K562 (cell line): ENCODE results near the gene FOXN3. TPM values are rescaled to one million over a fixed set of nuclear protein-coding genes. Genes with fewer than 3 reads are reported as not detected.

Source experiments
- ATAC-seq: fragments of 200-7000 bp; cut with Tn5 transposase; 3 replicates; pipeline ENCODE4 v1.9.1; 2020; ENCODE audit warnings: moderate library complexity
- BruUV-seq: library from RNA; stranded (reverse); fragments of 400-500 nt; replicated peaks from 2 replicates; lab custom pipeline; 2021; lab: Mats Ljungman, UMichigan
- CTCF ChIA-PET: fragments of 300-600 bp; formaldehyde crosslinking; extraction: SDS; loops from one replicate; lab custom pipeline; 2021; ENCODE audit warnings: low intra/inter-chr PET ratio; lab: Yijun Ruan, JAX
- POLR2A ChIA-PET: fragments of 300-600, 350-650 bp; sonication (Branson Sonifier 250); formaldehyde crosslinking; extraction: SDS; loops from one replicate; lab custom pipeline; 2021; ENCODE audit warnings: antibody characterized with exemption, inconsistent platforms; lab: Yijun Ruan, JAX
- DNase-seq, 4 experiments: peaks; one replicate each; pipeline versions ENCODE4 v3.0.0 to v3.0.0-alpha.2; 2011 to 2018; ENCODE audit warnings: low spot score in 3 of 4, mixed read lengths in 3 of 4; ENCODE audit errors: extremely low read depth in 1 of 4
- FAIRE-seq: peaks from 2 replicates; lab custom pipeline; 2011; peaks lifted over from hg19 to GRCh38; lab: Jason Lieb, UNC
- H2AFZ ChIP-seq: 2 replicates; pipeline ENCODE4 v1.6.0; 2011; ENCODE audit warnings: low read depth, low read length, control low read depth, inconsistent platforms
- H3K27ac ChIP-seq: fragments of 200-600 bp; 3 replicates; pipeline ENCODE4 v1.8.0; 2011; ENCODE audit warnings: low read depth, mild to moderate bottlenecking, control low read depth, inconsistent platforms, low read length, moderate library complexity, mixed read lengths; ENCODE audit errors: extremely low read depth
- H3K27me3 ChIP-seq, 2 experiments: fragments of 300-600 bp in 1 of 2; 2 replicates in 1 of 2; 3 replicates in 1 of 2; pipeline versions ENCODE4 v1.6.0 to v1.8.0; 2011; ENCODE audit warnings: inconsistent platforms in 2 of 2, low read length in 2 of 2, mild to moderate bottlenecking in 1 of 2, mixed read lengths in 1 of 2, moderate library complexity in 1 of 2; ENCODE audit not compliant: control insufficient read depth in 2 of 2, insufficient read depth in 2 of 2
- H3K36me3 ChIP-seq: fragments of 300-600 bp; 3 replicates; pipeline ENCODE4 v1.8.0; 2011; ENCODE audit warnings: mild to moderate bottlenecking, low read length, inconsistent platforms; ENCODE audit not compliant: control insufficient read depth, insufficient read depth
- H3K4me1 ChIP-seq, 2 experiments: fragments of 200-600 bp in 1 of 2; replicated peaks in 1 of 2; 2 replicates in 1 of 2; 3 replicates in 1 of 2; pipeline versions ENCODE4 v1.5.1 to v1.8.0; 2011; ENCODE audit warnings: inconsistent platforms in 2 of 2, low read length in 2 of 2, mild to moderate bottlenecking in 1 of 2, mixed read lengths in 1 of 2, moderate library complexity in 1 of 2; ENCODE audit not compliant: control insufficient read depth in 2 of 2, insufficient read depth in 2 of 2
- H3K4me2 ChIP-seq: 2 replicates; pipeline ENCODE4 v1.6.1; 2011; ENCODE audit warnings: low read length, control low read depth, inconsistent platforms, mixed read lengths; ENCODE audit not compliant: insufficient read depth
- H3K4me3 ChIP-seq: fragments of 200-600 bp; sonication (generic), shearing (Covaris generic); 2 replicates; pipeline ENCODE4 v1.5.1; 2016; ENCODE audit warnings: control low read depth, inconsistent platforms
- H3K79me2 ChIP-seq: fragments of 200-600 bp; 3 replicates; pipeline ENCODE4 v1.8.0; 2011; ENCODE audit warnings: low read length, inconsistent platforms; ENCODE audit not compliant: control insufficient read depth, insufficient read depth
- H3K9ac ChIP-seq, 2 experiments: 2 replicates each; pipeline versions ENCODE4 v1.6.0 to v1.6.1; 2011; ENCODE audit warnings: low read depth in 2 of 2, low read length in 2 of 2, control low read depth in 1 of 2, inconsistent platforms in 1 of 2, mild to moderate bottlenecking in 1 of 2, mixed read lengths in 1 of 2; ENCODE audit not compliant: insufficient read depth in 1 of 2
- H3K9me1 ChIP-seq: one replicate; pipeline ENCODE4 v1.6.0; 2011; ENCODE audit warnings: inconsistent platforms, mild to moderate bottlenecking, low read length, moderate library complexity; ENCODE audit not compliant: control insufficient read depth, insufficient read depth
- H3K9me3 ChIP-seq: replicated peaks from 2 replicates; pipeline ENCODE4 v1.5.1; 2011; ENCODE audit warnings: low read depth, low read length, inconsistent platforms; ENCODE audit not compliant: control insufficient read depth, insufficient read depth
- H4K20me1 ChIP-seq: replicated peaks from 2 replicates; pipeline ENCODE4 v1.6.1; 2011; ENCODE audit warnings: low read length, inconsistent platforms, mixed read lengths; ENCODE audit not compliant: control insufficient read depth, insufficient read depth
- ILK ChIP-seq: fragments of 450-650 bp; IDR thresholded peaks from 2 replicates; pipeline ENCODE4 v1.6.1; 2016; ENCODE audit warnings: missing genetic modification characterization, low read depth, mild to moderate bottlenecking, missing compliant biosample characterization, moderate library complexity, borderline replicate concordance
- NFATC3 ChIP-seq: fragments of 450-650 bp; IDR thresholded peaks from 2 replicates; pipeline ENCODE4 v1.6.1; 2017; ENCODE audit warnings: mild to moderate bottlenecking
- NR3C1 ChIP-seq: sonication (generic); formaldehyde crosslinking; IDR thresholded peaks from 2 replicates; pipeline ENCODE4 v1.8.1; 2022; ENCODE audit warnings: missing genetic modification reagents
- RBM39 ChIP-seq: fragments of 200-400 bp; formaldehyde crosslinking; optimal IDR thresholded peaks from 2 replicates; pipeline ENCODE3; 2018; ENCODE audit warnings: low read depth, low read length
- WGBS: fragments of 100-300 bp; shearing (Covaris generic); methylation state at CpG from one replicate; pipeline ENCODE4 v1.1.6; 2016; ENCODE audit warnings: low coverage, mixed read lengths; ENCODE audit not compliant: insufficient coverage; ENCODE audit errors: missing lambda C conversion rate; 5-methylcytosine and 5-hydroxymethylcytosine counted together
- in situ Hi-C: fragments of 300-500 bp; cut with MboI; formaldehyde crosslinking; loops from 4 replicates; pipeline ENCODE4 v1.15.0; 2018; ENCODE audit warnings: inconsistent platforms, mixed read lengths
- intact Hi-C: fragments of 100-400 bp; cut with micrococcal nuclease; formaldehyde crosslinking; loops from 2 replicates; pipeline ENCODE4 v1.14.2; 2022
- polyA plus RNA-seq, 8 experiments: library from polyadenylated mRNA; depleted of rRNA in 4 of 8; stranded (reverse) in 5 of 8; unstranded in 3 of 8; fragments of >200 nt; fragmentation: Nextera tagmentation in 2 of 8; fragmentation: Illumina TruSeq in 1 of 8; extraction: Ambion mirVana in 2 of 8; extraction: Trizol in 1 of 8; gene quantifications; 2 replicates each; pipeline versions ENCODE4 v1.2.1 to v1.2.3, GENCODE V29; 2011 to 2014; ENCODE audit warnings: inconsistent platforms in 1 of 8, missing spikeins in 1 of 8
- total RNA-seq, 7 experiments: library from RNA; depleted of rRNA in 6 of 7; stranded (reverse); fragments of >200 nt in 6 of 7; fragmentation: Illumina TruSeq in 2 of 7; extraction: Trizol in 2 of 7; gene quantifications; 2 replicates each; pipeline versions ENCODE4 v1.2.1 to v1.2.3, GENCODE V29; 2011 to 2021; ENCODE audit warnings: low replicate concordance in 1 of 7
- TF ChIP-seq, protein P1 (sequence below): sonication (generic); formaldehyde crosslinking; IDR thresholded peaks from 2 replicates; pipeline ENCODE4 v1.9.0; 2022; ENCODE audit warnings: mild to moderate bottlenecking, missing genetic modification reagents
- TF ChIP-seq, protein P2 (sequence below), 2 experiments: IDR thresholded peaks; 2 replicates each; pipeline ENCODE4 v1.6.1; 2012; ENCODE audit warnings: improper control_type of control experiment in 2 of 2, low read depth in 2 of 2, low read length in 2 of 2, borderline replicate concordance in 1 of 2

FOXN3 gene
- total and polyA plus RNA-seq, 9 of the 15 experiments (the other 6 are each of a cell fraction or from before 2014, with no cell fraction given): 0.07 to 1.3 (median 0.40) TPM

- TF ChIP-seq, protein P1, sequence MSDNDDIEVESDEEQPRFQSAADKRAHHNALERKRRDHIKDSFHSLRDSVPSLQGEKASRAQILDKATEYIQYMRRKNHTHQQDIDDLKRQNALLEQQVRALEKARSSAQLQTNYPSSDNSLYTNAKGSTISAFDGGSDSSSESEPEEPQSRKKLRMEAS (CRISPR knock-in tag): no peak
- TF ChIP-seq NFATC3: no peak
Observed at GRCh38 chr14:89256283-89256682, 160.8 kb downstream of the FOXN3 start (continued).

DNA sequence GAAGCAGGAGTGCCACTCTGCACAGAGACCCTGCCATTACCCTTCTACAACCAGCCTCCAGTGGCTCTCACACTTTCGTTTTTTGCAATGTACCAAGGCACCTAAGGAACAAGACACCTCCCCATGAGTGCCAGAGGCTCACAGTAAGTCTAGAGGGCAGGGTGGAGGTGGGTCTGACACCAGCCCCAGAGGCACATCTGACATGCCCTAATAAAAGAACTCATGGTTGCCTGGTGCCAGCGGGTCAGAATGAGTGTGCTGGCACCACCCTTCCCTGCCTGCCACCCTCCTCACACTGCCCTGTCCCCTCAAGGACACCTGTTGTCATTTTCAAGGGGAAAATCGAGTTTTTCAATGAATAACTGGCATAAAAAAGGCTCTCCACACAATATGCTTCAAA is 161.2 kb downstream of the FOXN3 start:
- FAIRE-seq (no peak), DNase-seq (no peak), ATAC-seq (no peak)
- Histone ChIP-seq H3K79me2 (no peaks in the 10 kb centered on the region), H4K20me1 (no peaks in the 10 kb centered on the region), H3K9me3 (no peaks in the 10 kb centered on the region), H3K27me3 (peaks cover 2 to 19% of the 10 kb centered on the region in 2 experiments; a peak in 2 of 5 replicates), H3K27ac (no peak overlapping the region), H3K4me2 (no peak overlapping the region), H3K9me1 (no peaks in the 10 kb centered on the region), H3K36me3 (no peaks in the 10 kb centered on the region), H3K4me1 (no peaks in the 10 kb centered on the region), H3K9ac (no peak overlapping the region), H3K4me3 (no peak overlapping the region), H2AFZ (no peak overlapping the region)
- in situ Hi-C loops (no loop called here), intact Hi-C loops (no loop called here)
- BruUV-seq: no TSS peak
- TF ChIP-seq ILK (tag): no peak
- TF ChIP-seq NR3C1 (CRISPR knock-in tag): no peak
- no peak for TF ChIP-seq RBM39
- TF ChIP-seq, protein P2, sequence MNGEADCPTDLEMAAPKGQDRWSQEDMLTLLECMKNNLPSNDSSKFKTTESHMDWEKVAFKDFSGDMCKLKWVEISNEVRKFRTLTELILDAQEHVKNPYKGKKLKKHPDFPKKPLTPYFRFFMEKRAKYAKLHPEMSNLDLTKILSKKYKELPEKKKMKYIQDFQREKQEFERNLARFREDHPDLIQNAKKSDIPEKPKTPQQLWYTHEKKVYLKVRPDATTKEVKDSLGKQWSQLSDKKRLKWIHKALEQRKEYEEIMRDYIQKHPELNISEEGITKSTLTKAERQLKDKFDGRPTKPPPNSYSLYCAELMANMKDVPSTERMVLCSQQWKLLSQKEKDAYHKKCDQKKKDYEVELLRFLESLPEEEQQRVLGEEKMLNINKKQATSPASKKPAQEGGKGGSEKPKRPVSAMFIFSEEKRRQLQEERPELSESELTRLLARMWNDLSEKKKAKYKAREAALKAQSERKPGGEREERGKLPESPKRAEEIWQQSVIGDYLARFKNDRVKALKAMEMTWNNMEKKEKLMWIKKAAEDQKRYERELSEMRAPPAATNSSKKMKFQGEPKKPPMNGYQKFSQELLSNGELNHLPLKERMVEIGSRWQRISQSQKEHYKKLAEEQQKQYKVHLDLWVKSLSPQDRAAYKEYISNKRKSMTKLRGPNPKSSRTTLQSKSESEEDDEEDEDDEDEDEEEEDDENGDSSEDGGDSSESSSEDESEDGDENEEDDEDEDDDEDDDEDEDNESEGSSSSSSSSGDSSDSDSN (IDR thresholded peaks at IDR 0.05; ENCODE audit: borderline replicate concordance in 1 of 2, low read depth in 2 of 2, low read length in 2 of 2): no peak
- 0% methylated on average over 2 of the region's 3 CpGs for WGBS
- POLR2A ChIA-PET: no interaction called here
- CTCF ChIA-PET: no interaction called here
